GM19397 (cell line): ENCODE measurements around the gene ZNF526.

Experiments used
- ATAC-seq: cut with Tn5 transposase; IDR thresholded peaks from one replicate; pipeline ENCODE4 v1.9.1; 2021; ENCODE audit warnings: mild to moderate bottlenecking, moderate library complexity; ENCODE audit not compliant: unreplicated experiment

ZNF526 gene

GRCh38 chr19:42196011-42197001 is 23.8 kb upstream of the ZNF526 start:
- ATAC-seq: no peak

- no peak for ATAC-seq
Measured at GRCh38 chr19:42197375-42197817, 22.7 kb upstream of the ZNF526 start.

GRCh38 chr19:42198676-42199439 is 21.3 kb upstream of the ZNF526 start:
- peak; percentile 53 for ATAC-seq

- ATAC-seq: peak; percentile 39
Measured at GRCh38 chr19:42199440-42200115, 20.5 kb upstream of the ZNF526 start.

- ATAC-seq: no peak
Measured at GRCh38 chr19:42200116-42200715, 19.9 kb upstream of the ZNF526 start.

- peak; percentile 33 for ATAC-seq
Measured at GRCh38 chr19:42201489-42202289, 18.4 kb upstream of the ZNF526 start.

GRCh38 chr19:42202290-42202880 is 17.7 kb upstream of the ZNF526 start:
- ATAC-seq: no peak

DNA sequence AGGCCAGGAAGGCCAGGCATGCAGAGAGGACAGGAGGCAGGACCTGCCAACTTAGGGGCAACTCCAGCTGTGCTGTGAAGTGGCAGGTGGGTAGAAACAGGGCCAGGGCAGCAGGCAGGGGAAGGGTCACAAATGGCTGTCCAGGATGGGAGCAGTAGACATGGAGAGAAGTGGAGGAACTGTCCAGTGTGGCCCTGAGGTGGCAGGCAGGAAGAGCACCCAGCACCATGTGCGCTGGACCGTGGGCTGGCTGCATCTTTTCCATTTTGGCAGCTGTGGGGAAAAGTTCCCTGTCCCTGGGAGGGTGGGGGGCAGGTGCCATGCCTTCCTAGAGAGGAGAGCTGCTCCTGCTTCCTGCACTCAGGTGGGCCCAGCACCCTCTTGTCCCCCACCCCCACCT is 16.4 kb upstream of the ZNF526 start:
- no peak for ATAC-seq

GRCh38 chr19:42204664-42205063 is 15.4 kb upstream of the ZNF526 start:
- ATAC-seq: no peak

- no peak for ATAC-seq
Measured at GRCh38 chr19:42206871-42207755, 13.0 kb upstream of the ZNF526 start.

DNA sequence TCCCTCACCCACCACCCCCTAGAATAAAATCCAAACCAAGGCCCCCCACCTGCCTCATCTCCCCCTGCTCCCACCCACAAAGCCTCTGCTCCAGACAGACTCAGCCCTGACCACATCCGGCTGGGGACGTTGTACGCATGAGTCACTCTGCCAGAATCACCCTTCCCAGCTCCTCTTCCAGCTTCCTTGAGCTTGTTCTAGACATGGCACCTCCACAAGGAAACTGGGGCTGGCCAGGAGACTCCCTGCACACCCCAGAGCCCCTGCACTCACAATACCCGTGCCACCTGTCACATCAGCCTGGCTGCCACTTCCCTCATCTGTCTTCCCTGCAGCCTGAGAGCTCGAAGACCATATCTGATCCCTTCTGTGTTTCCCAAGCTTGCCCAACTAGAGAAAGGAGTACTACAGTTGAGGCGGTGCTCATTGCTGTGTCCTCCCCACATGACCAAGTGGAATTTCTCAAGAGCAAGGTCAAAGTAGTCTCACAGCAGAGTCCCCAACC is 12.3 kb upstream of the ZNF526 start:
- ATAC-seq: no peak

DNA sequence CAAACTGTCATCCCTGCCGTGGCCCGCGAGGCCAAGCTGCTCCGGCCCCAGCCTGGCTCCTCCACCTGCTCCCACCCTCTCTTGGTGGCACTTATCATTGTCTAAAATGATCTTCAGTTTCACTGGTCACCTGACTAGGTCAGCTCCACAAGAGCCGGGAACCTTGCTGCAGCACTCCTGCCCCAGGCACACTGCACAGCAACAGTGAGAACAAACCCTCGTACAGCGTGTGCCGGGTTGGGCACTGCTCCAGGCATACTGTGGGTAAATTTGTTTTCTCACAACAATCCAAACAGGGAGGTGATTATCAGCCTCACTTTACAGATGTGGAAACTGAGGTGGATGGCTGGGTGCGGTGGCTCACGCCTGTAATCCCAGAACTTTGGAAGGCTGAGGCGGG is 11.5 kb upstream of the ZNF526 start:
- no peak for ATAC-seq

DNA sequence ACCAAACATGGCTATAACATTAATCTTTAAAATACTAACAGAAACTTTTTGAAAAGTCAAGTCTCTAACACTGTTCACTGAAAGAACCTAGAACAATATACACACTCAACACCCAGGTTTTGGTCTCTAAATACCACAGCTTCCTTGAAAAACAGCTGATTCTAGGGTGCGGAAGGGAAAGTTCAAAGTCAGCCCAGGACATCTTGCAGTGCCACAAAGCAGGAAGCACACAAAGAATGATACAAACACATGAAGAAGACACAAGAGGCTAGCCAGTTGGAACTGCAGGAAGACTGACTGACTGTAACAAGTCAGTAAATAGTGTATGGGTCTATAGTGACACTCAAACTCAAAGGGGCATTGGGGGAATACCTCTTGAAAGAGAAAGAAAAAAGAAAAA is 7.2 kb upstream of the ZNF526 start:
- ATAC-seq: no peak

DNA sequence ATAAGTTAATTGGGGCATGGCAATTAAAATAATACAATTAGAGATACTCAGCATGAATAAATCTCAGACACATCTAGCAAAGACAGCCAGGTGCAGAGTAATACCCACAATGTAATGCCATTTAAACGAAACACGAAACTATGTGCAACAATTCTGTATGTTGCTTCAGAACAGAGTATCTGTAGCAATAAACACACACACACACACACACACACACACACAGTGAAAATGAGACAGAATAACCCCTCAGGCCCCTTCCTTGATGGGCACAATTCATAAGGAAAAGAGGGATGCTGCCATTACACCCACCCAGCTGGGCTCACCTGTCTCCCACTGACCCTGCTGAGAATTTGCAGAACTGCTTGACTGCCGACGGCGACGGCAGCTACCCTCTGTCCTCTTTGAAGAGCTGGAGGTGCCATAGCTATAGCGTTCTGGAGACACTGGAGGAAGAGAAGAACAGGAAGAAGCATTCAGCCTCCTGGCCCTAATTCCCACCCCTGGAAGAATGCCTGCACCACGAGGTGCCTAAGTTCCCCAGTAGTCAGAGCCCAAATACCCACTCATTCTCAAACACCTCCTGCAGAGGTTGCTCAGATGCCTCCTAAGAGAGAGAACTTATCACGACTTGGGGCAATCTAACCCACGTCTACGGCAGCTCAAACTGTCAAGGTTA is 5.2 kb upstream of the ZNF526 start:
- no peak for ATAC-seq

DNA sequence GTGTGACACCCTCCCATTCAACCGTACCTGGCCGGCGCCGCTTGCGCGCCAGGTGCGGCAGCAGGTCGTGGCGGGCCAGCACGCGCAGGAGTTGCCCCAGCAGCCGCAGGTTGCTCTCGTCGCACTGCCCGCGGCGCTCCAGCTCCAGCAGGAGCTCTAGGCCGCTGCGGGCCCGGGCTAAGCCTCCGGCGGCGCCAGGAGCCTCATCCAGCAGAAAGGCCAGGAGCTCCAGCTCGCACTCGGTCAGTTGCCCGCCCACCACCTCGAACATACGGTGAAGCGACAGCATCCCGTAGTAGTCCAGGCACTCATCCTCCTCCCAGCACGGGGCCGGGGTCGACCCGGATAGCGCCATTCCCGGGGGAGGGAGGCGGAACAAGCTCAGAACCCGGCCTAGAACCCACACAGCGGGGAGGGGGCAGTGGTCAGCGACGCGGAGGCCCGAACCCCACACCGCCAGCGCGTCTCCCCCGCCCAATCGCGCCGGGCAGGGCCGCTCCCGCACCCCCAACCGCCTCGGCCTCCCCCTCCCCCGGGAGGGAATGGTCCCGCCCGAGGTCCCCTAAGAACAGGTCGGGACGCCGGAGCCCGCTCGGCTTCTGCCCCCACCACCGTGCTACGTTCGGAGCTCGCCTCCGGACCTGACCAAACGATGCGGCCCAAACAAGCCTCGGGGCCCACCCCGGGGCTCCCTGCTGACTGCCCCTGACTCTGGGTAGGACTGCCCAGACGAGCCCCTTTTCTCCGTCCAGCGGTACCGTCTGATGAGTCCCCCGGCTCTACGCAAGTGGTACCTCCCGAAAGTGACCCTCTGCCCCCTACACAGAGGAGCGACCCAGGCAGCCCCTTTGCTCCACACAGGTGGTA is 3.2 kb upstream of the ZNF526 start:
- ATAC-seq: no peak

DNA sequence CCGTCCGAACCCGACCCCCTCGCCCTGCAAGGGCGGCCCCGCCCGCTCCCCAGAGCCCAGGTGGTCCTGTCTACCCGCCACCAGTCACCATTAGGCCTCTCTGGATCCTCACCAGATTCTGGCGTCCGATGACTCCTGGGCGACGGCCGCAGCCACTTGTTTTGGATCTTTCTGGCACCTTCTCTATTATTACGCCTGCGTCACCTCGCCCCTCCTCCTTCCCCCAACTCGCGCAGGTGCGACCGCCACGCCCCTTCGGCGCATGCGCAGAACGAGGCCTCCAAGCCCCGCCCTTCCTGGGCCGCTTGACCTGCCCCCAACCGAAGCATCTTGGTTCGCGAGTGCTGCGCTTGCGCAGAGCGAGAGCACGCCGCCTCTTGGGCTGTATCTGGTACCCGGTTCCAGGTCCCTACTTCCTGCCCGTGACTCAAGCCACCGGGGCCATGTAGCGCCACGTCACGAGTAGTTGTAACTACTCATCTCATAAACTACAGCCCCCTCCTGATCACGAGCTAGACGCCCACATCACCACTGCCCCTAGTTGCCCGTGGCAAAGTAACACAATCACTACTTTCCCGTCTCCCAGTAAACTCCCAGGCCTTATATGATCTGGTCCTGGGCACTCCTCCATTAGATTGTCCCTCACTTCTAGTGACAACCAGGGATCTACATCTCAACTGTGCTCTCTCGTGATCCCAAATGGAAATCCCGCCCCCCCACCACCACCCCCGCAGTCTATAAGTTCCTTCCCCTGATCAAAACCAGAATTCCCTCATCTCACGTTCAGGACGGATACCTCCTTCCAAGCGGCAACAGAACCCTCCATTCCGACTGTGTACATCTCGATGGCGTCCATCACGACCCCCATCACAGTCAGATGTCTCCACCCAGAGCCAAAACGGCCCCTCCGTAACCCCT is 2.3 kb upstream of the ZNF526 start, which contains the start of gene DEDD2:
Gene DEDD2 (minus strand): TSS at position 158 of the 918 bp plus-strand sequence. CDS start 670 bp downstream, outside the sequence.
- peak; percentile 64 for ATAC-seq
